ENCODE measurements around the gene MYH14. TPM values are rescaled to one million over a fixed set of nuclear protein-coding genes. Genes with fewer than 3 reads are reported as not detected.

The MYH14 gene
- total RNA-seq, 2 experiments from 2014 or later: not detected

DNA sequence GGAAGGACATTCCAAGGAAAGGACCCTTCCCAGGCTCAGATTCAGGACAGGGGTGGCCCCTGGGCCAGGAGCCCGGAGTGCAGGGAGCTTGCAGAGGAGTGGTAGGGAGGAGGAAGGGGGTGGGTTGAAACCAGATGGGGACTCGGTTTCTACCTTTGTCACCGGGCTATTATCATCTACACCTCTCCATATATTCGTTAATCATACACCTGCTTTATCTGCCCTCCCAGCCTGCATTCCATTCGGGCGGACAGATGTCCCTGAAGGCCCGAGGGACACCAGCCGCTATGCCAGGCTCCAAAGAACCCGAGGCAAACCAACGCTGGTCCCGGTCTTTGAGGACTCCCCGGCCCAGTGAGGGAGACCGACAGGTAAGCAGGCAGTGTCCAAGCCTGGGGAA lies 15.5 kb upstream of the MYH14 start:
- Histone ChIP-seq H3K4me3 (ENCODE audit: low read depth, low read length, poor library complexity, severe bottlenecking) (no peak overlapping the region), H3K27ac (ENCODE audit: low read depth, low read length, poor library complexity, severe bottlenecking) (no peak overlapping the region), H3K79me2 (ENCODE audit: insufficient read depth, low read depth, low read length) (no peaks in the 10 kb centered on the region), H2AFZ (ENCODE audit: low read length) (no peak overlapping the region), H3K4me1 (ENCODE audit: insufficient read depth, low read length, poor library complexity, severe bottlenecking) (no peaks in the 10 kb centered on the region), H3K36me3 (ENCODE audit: insufficient read depth, low read length) (no peaks in the 10 kb centered on the region), H3K9me2 (ENCODE audit: insufficient read depth, low read length) (no peaks in the 10 kb centered on the region), H3K4me2 (ENCODE audit: low read length) (no peak overlapping the region), H3K9me3 (ENCODE audit: low read length) (no peaks in the 10 kb centered on the region), H4K20me1 (ENCODE audit: insufficient read depth, low read length) (no peaks in the 10 kb centered on the region)
- ChIA-PET CTCF (ENCODE audit: unreplicated experiment) (no interaction called here), POLR2A (no interaction called here)
- no TSS peak for BruUV-seq (replicated peaks)
- TF ChIP-seq, protein P1, sequence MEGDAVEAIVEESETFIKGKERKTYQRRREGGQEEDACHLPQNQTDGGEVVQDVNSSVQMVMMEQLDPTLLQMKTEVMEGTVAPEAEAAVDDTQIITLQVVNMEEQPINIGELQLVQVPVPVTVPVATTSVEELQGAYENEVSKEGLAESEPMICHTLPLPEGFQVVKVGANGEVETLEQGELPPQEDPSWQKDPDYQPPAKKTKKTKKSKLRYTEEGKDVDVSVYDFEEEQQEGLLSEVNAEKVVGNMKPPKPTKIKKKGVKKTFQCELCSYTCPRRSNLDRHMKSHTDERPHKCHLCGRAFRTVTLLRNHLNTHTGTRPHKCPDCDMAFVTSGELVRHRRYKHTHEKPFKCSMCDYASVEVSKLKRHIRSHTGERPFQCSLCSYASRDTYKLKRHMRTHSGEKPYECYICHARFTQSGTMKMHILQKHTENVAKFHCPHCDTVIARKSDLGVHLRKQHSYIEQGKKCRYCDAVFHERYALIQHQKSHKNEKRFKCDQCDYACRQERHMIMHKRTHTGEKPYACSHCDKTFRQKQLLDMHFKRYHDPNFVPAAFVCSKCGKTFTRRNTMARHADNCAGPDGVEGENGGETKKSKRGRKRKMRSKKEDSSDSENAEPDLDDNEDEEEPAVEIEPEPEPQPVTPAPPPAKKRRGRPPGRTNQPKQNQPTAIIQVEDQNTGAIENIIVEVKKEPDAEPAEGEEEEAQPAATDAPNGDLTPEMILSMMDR (conservative IDR thresholded peaks at IDR 0.05; ENCODE audit: low read length): no peak
- TF ChIP-seq EZH2phosphoT487 (IDR thresholded peaks at IDR 0.05; ENCODE audit: borderline replicate concordance, low read depth, low read length): no peak
- DNase-seq (ENCODE audit: low spot score): no peak
- intact Hi-C loops (cut with micrococcal nuclease; ENCODE audit: unreplicated experiment): no loop called here

DNA sequence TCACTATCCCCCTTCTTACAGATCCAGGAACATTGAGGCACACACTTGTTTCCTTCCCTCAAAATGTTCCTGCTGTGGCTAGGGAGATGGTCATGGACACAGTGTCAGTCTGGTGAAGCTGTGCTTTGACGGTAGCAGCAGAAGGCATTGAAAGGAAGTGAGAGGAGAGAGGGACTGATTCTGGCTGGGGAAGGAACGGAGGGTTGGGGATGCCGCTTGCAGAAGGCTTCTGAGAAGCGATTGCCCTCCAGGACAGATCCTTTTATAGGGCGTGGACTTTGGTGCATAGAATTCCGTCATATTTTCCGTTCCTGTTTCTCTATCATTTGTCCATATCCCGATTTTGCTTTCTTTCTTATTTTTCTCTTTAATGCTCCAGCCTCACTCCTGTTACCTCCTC lies 14.1 kb upstream of the MYH14 start:
- Histone ChIP-seq H4K20me1 (ENCODE audit: insufficient read depth, low read length) (no peaks in the 10 kb centered on the region), H3K4me1 (ENCODE audit: insufficient read depth, low read length, poor library complexity, severe bottlenecking) (no peaks in the 10 kb centered on the region), H3K9me3 (ENCODE audit: low read length) (no peaks in the 10 kb centered on the region), H3K4me3 (ENCODE audit: low read depth, low read length, poor library complexity, severe bottlenecking) (no peak overlapping the region), H3K4me2 (ENCODE audit: low read length) (no peak overlapping the region), H3K27ac (ENCODE audit: low read depth, low read length, poor library complexity, severe bottlenecking) (no peak overlapping the region), H3K36me3 (ENCODE audit: insufficient read depth, low read length) (no peaks in the 10 kb centered on the region), H2AFZ (ENCODE audit: low read length) (no peak overlapping the region), H3K79me2 (ENCODE audit: insufficient read depth, low read depth, low read length) (no peaks in the 10 kb centered on the region), H3K9me2 (ENCODE audit: insufficient read depth, low read length) (no peaks in the 10 kb centered on the region)
- POLR2A ChIA-PET: no interaction called here
- CTCF ChIA-PET (ENCODE audit: unreplicated experiment): no interaction called here
- intact Hi-C loops (cut with micrococcal nuclease; ENCODE audit: unreplicated experiment): no loop called here
- no TSS peak for BruUV-seq (replicated peaks)
- TF ChIP-seq, protein P1 (conservative IDR thresholded peaks at IDR 0.05; ENCODE audit: low read length): no peak
- TF ChIP-seq EZH2phosphoT487 (IDR thresholded peaks at IDR 0.05; ENCODE audit: borderline replicate concordance, low read depth, low read length): no peak
- DNase-seq (ENCODE audit: low spot score): no peak

DNA sequence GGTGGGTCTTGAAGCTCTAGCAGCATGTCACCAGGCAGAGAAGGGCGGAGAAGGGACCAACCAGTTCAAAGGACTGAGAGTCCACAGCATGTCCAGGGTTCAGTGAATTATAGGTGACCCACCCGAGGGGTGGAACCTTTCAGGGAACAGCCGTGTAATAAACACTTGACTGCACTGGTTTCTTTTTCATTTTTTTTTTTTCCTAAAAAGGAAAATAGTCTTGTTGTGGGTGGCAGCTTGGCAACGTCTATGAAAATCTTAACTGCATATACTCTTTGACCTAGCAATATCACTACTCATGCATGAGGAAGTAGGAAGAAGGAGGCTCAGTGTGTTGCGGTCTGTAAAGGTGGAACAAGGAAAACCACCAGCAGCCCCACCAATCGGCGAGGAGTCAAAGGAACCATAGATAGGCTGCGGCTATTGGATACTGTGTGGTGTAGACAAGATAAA lies 13.0 kb upstream of the MYH14 start:
- CTCF ChIA-PET (ENCODE audit: unreplicated experiment): no interaction called here

More for the DNA sequence above, 13.0 kb upstream of the MYH14 start:
- no peak for DNase-seq (ENCODE audit: low spot score)
- Histone ChIP-seq H3K4me3 (ENCODE audit: low read depth, low read length, poor library complexity, severe bottlenecking) (no peak overlapping the region), H3K9me2 (ENCODE audit: insufficient read depth, low read length) (no peaks in the 10 kb centered on the region), H3K27ac (ENCODE audit: low read depth, low read length, poor library complexity, severe bottlenecking) (no peak overlapping the region), H2AFZ (ENCODE audit: low read length) (no peak overlapping the region), H3K79me2 (ENCODE audit: insufficient read depth, low read depth, low read length) (no peaks in the 10 kb centered on the region), H4K20me1 (ENCODE audit: insufficient read depth, low read length) (no peaks in the 10 kb centered on the region), H3K4me1 (ENCODE audit: insufficient read depth, low read length, poor library complexity, severe bottlenecking) (no peaks in the 10 kb centered on the region), H3K9me3 (ENCODE audit: low read length) (no peaks in the 10 kb centered on the region), H3K36me3 (ENCODE audit: insufficient read depth, low read length) (no peaks in the 10 kb centered on the region), H3K4me2 (ENCODE audit: low read length) (no peak overlapping the region)
- intact Hi-C loops (cut with micrococcal nuclease; ENCODE audit: unreplicated experiment): no loop called here
- BruUV-seq (replicated peaks): no TSS peak
- TF ChIP-seq EZH2phosphoT487 (IDR thresholded peaks at IDR 0.05; ENCODE audit: borderline replicate concordance, low read depth, low read length): no peak
- TF ChIP-seq, protein P1 (conservative IDR thresholded peaks at IDR 0.05; ENCODE audit: low read length): no peak
- POLR2A ChIA-PET: no interaction called here
